Measurements from ENCODE around the gene AHSP.
A peak's percentile ranks its signal among the peaks of the same experiment; 100 is the strongest.
"Not testable (repeated sequence)": the region's sequence is repeated elsewhere in the genome, so short reads cannot be mapped to it uniquely, and the experiment has no call there.

AHSP gene, protein sequence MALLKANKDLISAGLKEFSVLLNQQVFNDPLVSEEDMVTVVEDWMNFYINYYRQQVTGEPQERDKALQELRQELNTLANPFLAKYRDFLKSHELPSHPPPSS

DNA sequence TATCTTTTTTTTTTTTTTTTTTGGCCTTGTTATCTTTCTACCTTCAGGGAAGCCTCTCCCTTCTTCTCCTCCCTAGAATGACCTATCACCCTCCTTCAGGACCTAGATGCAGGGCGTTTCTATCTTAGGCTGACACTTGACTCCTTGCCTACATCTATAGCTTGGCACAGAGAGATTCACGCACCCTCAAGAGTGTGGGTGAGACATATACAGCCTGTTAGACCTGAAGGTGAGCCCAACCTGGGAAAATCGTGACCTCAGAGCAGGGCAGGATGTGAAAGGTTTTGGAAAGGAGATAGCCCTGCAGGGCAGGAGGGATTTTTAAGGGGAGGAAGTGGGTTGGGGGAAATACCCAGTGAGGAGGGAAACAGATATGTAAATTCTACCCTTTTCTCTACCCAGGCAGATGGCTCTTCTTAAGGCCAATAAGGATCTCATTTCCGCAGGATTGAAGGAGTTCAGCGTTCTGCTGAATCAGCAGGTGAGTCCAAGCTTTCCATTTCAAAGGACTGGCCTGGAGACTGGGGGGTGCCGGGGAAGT, at the start of gene AHSP:
Gene AHSP, plus strand, starts transcription at position 167 of the 541 bp plus-strand sequence. Its CDS starts 240 bp downstream, at position 407.
- no peak for DNase-seq

DNA sequence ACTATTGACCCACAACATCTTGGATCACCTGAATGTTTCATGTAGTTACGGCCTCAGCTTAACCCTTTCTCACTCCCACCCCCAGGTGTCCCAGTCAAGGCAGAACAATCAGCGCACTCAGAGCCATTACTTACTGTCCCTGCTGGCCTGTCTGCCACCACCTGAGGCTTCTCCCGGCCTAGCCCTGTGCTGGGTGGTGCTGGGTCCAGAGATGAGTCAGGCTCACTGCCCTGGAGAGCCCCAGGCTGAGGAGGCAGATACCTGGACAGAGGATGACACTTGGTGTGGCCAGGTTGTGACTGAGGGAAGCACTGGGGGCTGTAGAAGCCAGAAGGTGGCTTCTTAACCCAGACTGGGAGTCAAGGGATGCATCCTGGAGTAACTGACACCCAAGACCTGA, 48.7 kb upstream of the AHSP start:
- DNase-seq: no peak

- no peak for DNase-seq
Observed at GRCh38 chr16:31479751-31480150, 47.9 kb upstream of the AHSP start.

DNA sequence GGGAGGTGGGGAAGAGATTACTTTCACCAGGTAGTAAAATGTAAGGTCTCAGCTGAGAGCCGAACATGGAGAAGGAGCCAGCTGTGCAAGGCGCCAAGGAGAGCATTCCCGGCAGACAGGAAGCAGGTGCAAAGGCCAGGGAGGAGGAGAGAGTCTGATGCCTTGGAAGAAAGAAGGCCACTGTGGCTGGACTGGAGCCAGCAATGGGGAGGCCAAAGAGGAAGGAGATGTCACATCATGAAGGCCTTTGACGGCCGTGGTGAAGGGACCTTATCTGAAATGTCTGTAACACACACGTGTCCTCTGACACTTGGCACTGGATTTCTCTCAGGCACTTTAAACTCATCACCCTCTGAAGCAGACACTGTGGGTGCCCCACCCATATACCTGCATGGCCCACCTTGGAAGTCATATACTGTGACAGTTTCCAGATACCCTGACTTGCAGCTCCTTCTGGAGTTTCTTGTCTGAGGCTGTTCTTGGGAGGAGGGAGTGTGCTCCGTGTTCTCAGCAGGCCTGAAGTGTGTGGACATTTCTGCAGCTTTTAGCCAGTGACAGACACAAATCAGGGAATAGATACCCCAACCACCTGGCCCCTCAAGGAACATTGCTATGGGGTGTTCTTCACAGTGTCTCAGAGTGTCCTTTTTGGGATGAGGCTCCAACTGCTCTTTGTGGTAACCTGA, 46.7 kb upstream of the AHSP start:
- DNase-seq: no peak

- no peak for DNase-seq
Observed at GRCh38 chr16:31483081-31483480, 44.6 kb upstream of the AHSP start, which contains the start of gene SLC5A2. Gene SLC5A2, plus strand, starts transcription at chr16:31483123. Its CDS starts 14 bp downstream, at chr16:31483137.

- not testable (repeated sequence) for DNase-seq
Observed at GRCh38 chr16:31484048-31484447, 43.7 kb upstream of the AHSP start.

- DNase-seq: no peak
Observed at GRCh38 chr16:31484491-31485171, 43.1 kb upstream of the AHSP start.

DNA sequence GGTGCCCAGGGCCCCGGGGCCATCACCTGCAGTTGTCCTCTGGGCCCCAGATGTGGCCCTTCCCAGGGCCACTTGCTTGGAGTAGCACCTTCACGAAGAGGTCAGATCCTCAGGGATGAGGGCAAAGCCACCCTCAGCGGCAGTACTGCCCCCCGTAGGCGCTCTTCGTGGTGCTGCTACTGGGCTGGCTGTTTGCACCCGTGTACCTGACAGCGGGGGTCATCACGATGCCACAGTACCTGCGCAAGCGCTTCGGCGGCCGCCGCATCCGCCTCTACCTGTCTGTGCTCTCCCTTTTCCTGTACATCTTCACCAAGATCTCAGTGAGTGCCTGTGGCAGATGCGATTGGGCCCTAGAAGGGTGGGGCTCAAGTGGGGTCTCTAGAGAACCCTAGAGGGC, 42.1 kb upstream of the AHSP start:
- DNase-seq: no peak

- DNase-seq: no peak
Observed at GRCh38 chr16:31486045-31486444, 41.7 kb upstream of the AHSP start.

- DNase-seq: no peak
Observed at GRCh38 chr16:31487071-31487719, 40.5 kb upstream of the AHSP start.

- DNase-seq: peak; percentile 60
Observed at GRCh38 chr16:31487720-31488467, 39.8 kb upstream of the AHSP start.

- DNase-seq: no peak
Observed at GRCh38 chr16:31488468-31489297, 39.0 kb upstream of the AHSP start.

- DNase-seq: no peak
Observed at GRCh38 chr16:31489298-31489564, 38.5 kb upstream of the AHSP start.

DNA sequence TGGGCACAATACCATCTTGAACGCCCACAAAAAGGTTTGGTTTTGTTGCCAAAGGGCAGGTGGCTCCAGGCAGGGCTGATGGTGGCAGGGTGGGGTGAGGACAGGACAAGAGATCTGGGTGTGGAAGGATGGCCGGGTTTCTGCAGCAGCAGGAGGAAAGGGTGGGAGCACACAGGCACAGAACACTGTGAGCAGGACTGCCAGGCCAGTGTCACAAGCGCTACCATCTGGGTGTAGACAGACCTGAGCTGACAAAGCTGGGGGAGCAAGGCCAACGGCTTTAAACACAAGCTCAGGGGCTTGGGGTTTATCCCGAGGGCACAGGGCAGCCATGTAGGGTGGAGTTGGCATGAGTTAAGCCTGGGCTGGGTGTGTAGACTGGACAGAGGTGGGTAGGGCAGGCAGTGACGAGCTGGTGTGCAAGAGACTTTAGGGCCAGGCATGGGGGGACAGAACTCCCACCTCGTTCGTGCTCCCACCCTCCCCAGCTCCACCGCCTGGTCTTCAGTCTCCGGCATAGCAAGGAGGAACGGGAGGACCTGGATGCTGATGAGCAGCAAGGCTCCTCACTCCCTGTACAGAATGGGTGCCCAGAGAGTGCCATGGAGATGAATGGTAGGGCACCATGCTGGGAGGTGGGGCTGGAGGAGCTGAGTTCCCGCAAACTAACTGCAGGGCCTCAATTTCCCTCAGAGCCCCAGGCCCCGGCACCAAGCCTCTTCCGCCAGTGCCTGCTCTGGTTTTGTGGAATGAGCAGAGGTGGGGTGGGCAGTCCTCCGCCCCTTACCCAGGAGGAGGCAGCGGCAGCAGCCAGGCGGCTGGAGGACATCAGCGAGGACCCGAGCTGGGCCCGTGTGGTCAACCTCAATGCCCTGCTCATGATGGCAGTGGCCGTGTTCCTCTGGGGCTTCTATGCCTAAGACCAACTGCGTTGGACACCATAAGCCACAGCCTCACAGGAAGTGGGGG, 37.8 kb upstream of the AHSP start:
- DNase-seq: no peak

DNA sequence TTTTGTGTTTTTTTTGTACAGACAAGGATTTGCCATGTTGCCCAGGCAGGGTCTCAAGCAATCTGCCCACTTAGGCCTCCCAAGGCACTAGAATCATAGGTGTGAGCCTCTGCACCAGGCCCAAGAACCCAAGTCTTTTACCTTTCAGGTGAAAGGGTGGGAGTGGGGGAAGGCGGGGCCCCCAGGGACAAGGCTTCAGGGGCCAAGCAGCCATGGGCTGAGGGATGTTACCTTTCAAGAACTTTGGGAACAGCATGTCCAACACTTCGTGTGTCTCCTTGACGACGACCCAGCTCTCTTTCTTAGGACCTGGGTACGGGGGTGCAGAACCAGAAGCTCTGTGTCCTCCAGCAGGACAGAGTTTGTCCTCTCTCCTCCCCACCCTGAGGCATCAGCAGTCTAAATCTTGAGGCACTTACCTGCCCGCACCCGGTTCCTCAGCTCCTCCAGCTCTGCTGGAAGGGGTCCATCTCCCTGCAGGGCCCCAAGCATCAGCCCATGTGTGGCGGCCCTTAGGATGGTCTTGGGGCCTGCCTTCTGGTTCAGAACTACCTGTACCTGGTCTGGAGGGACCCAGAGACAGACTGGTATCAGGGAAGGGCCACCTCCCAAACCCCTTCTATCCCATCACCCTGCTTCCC, 35.8 kb upstream of the AHSP start:
- no peak for DNase-seq

DNA sequence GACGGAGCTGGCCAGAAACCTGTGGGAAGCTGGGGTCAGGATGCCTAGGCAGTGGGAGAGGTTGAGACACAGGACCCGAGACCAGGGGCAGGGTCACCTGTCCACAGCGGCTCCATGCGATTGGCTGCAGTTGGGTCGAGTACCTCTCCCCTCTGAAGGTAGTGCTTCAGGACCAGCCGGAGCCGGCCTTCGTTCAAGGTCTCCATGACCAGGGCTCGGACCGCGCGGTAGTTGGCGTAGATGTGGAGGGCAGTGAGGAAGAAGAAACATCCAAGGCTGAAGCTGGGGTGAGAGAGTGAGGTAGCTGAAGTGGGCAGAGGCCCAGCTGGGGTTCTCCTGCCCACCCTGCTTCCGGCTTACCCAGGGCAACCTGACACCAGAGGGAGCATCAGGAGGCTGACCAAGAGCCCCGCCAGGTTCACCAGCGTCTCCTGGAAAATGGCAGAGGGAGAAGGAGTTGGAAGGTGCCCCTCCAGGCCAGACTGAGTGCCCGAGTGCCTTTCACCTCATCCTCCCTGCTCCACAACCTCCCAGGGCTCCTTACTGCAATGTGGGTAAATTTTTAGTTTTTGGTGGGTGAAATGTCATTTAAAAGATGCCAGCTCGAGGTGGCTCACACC, 34.1 kb upstream of the AHSP start:
- DNase-seq: no peak

GRCh38 chr16:31496670-31497069, 31.0 kb upstream of the AHSP start:
- DNase-seq: no peak

GRCh38 chr16:31498493-31498892, 29.2 kb upstream of the AHSP start:
- no peak for DNase-seq

DNA sequence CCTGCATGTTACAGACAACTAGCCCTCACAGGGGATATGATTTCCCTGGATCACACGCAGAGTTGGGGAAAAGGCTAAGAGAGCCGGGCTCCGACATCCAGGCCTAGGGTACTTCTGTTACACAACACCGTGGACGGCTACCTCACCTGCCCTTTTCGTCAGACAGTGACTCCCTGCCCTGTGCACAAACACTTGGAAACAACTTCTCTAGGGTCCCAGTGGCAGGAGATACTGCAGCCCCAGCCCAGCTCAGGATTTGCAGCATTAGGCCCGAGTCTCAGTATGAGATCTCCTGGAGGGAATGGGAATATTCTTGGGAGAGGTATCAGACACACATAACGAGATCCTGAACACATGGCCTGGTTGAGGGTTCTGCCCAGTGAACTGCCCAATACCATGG, 27.8 kb upstream of the AHSP start:
- no peak for DNase-seq

Data from stimulated activated CD4-positive, alpha-beta T cell treated with anti-CD3 and anti-CD28 coated beads, Interleukin-4, amount 100 ng/mL, for 24 hours (primary cell).